KMS-11 (cell line): ENCODE results near the gene SEC22A.

Experiments used
- H2AFZ ChIP-seq: fragments of 200-600 bp; sonication (generic); 2 replicates; pipeline ENCODE4 v1.6.1; 2016; ENCODE audit warnings: antibody characterized with exemption, mixed run types, low read depth
- H3K27ac ChIP-seq: fragments of 200-600 bp; sonication (generic); 2 replicates; pipeline ENCODE4 v1.6.1; 2016; ENCODE audit warnings: mild to moderate bottlenecking, mixed run types
- H3K27me3 ChIP-seq: fragments of 200-600 bp; sonication (generic); 2 replicates; pipeline ENCODE4 v1.6.1; 2017; ENCODE audit warnings: mild to moderate bottlenecking, low read depth, mixed run types, moderate library complexity; ENCODE audit not compliant: insufficient read depth
- H3K36me3 ChIP-seq: fragments of 200-600 bp; sonication (generic); 2 replicates; pipeline ENCODE4 v1.6.1; 2017; ENCODE audit warnings: mild to moderate bottlenecking, mixed run types; ENCODE audit not compliant: insufficient read depth
- H3K4me1 ChIP-seq: fragments of 200-600 bp; sonication (generic); 2 replicates; pipeline ENCODE4 v1.6.1; 2016; ENCODE audit warnings: mild to moderate bottlenecking, low read depth, mixed run types; ENCODE audit not compliant: poor library complexity, severe bottlenecking
- H3K4me2 ChIP-seq: fragments of 200-600 bp; sonication (generic); 2 replicates; pipeline ENCODE4 v1.7.0; 2016; ENCODE audit warnings: mild to moderate bottlenecking, mixed run types
- H3K4me3 ChIP-seq: fragments of 200-600 bp; sonication (generic); IDR thresholded peaks from 2 replicates; pipeline ENCODE4 v1.6.1; 2017; ENCODE audit warnings: low read depth, low read length, mixed read lengths; ENCODE audit not compliant: insufficient read depth
- H3K79me2 ChIP-seq: fragments of 200-600 bp; sonication (generic); 2 replicates; pipeline ENCODE4 v1.6.1; 2016; ENCODE audit warnings: low read depth, mixed run types; ENCODE audit not compliant: insufficient read depth
- H3K9ac ChIP-seq: fragments of 200-600 bp; sonication (generic); 2 replicates; pipeline ENCODE4 v1.6.1; 2016; ENCODE audit warnings: mild to moderate bottlenecking, mixed run types
- H4K20me1 ChIP-seq: fragments of 200-600 bp; sonication (generic); 2 replicates; pipeline ENCODE4 v1.6.1; 2016; ENCODE audit warnings: mild to moderate bottlenecking, mixed run types; ENCODE audit not compliant: insufficient read depth
- TF ChIP-seq, protein P1 (sequence below): fragments of 200-600 bp; sonication (generic); conservative IDR thresholded peaks from 2 replicates; pipeline ENCODE4 v1.6.1; 2017; ENCODE audit warnings: low read depth, mild to moderate bottlenecking, antibody characterized with exemption, low read length, moderate library complexity, mixed read lengths

The SEC22A gene

DNA sequence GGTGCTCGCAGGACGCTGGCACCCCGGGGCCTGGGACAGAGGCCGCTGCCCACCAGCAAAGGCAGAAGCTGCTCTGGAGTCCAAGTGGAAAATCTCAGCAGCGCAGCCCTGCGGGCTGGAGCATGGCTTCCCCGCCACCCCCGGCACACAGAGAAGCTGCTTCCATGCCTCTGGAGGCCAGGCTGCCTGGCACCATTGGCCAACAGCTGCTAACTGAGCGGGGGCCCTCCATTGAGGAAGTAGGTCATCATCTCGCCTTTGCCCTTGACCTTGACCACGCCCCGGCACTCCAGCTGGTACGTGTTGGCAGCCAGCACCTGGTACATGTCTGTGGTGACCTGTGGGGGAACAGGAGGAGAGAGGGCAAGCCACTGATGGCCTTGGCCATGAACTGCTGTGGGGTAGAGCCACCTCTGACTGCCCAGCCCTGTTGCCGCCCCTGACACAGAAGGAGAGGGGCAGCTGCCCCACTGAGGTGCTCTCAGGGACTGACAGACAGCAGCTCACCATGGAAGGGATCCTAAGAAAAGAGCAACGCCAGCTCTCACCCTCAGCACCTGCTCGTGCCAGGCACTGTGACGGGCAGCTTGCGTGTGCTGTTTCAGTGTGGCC, 82.8 kb downstream of the SEC22A start:
- H3K36me3 ChIP-seq, result no peaks in the 10 kb centered on the region
- no peaks in the 10 kb centered on the region for H4K20me1 ChIP-seq
- no peak overlapping the region for H3K4me3 ChIP-seq
- TF ChIP-seq, protein P1, sequence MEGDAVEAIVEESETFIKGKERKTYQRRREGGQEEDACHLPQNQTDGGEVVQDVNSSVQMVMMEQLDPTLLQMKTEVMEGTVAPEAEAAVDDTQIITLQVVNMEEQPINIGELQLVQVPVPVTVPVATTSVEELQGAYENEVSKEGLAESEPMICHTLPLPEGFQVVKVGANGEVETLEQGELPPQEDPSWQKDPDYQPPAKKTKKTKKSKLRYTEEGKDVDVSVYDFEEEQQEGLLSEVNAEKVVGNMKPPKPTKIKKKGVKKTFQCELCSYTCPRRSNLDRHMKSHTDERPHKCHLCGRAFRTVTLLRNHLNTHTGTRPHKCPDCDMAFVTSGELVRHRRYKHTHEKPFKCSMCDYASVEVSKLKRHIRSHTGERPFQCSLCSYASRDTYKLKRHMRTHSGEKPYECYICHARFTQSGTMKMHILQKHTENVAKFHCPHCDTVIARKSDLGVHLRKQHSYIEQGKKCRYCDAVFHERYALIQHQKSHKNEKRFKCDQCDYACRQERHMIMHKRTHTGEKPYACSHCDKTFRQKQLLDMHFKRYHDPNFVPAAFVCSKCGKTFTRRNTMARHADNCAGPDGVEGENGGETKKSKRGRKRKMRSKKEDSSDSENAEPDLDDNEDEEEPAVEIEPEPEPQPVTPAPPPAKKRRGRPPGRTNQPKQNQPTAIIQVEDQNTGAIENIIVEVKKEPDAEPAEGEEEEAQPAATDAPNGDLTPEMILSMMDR, result no peak
- no peaks in the 10 kb centered on the region; the same call in 1 of the 2 replicates for H3K27me3 ChIP-seq
- H2AFZ ChIP-seq, result no peak overlapping the region
- no peak overlapping the region for H3K4me2 ChIP-seq
- H3K9ac ChIP-seq, result no peak overlapping the region
- H3K4me1 ChIP-seq, result no peaks in the 10 kb centered on the region
- H3K79me2 ChIP-seq, result no peaks in the 10 kb centered on the region
- no peak overlapping the region for H3K27ac ChIP-seq

DNA sequence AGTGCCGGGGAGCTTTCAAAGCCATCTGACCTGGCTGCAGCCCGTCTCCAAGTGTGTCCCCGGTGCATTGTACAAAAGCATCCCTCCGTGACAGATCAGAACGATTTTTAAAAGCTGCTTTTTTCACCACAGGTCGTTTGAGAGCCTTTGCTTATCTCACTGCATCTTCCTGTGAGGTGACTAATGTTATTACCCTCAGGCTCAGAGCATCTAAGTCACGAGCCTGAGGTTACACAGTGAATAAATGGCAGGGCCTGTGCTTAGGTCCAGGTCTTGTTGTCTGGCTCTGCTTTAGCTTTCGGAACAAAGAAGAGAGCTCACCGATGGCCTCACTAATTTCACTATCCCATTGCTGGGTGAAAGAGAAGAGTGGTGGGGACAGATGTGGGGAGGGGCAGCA, 83.3 kb downstream of the SEC22A start:
- Histone ChIP-seq H3K9ac (no peak overlapping the region), H3K4me2 (no peak overlapping the region), H3K36me3 (no peaks in the 10 kb centered on the region), H3K27ac (no peak overlapping the region), H3K4me3 (no peak overlapping the region), H3K27me3 (peaks cover 1% of the 10 kb centered on the region; the same call in 1 of the 2 replicates), H2AFZ (no peak overlapping the region), H4K20me1 (no peaks in the 10 kb centered on the region), H3K4me1 (no peaks in the 10 kb centered on the region), H3K79me2 (no peaks in the 10 kb centered on the region)
- TF ChIP-seq, protein P1, result no peak

DNA sequence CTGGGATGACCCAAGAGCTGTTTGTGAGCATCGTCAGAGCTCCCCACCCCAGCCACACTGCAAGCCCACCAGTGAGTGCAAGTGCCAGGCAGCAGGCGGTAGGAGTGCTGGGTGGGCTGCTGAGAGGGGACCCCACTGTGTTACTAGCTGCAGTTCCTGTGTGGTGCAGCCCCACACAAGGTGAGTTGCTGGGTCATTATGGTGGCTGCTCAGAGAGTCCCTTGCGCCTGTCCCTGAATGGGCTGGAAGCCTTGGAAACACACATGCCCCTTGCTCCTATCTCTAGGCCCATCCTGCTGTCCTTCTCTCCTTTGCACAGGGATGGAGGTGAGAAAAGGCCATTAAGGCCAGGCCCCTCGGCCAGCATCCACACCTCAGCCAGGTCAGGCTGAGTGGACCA, 83.7 kb downstream of the SEC22A start:
- Histone ChIP-seq H3K27me3 (peaks cover 5% of the 10 kb centered on the region; the same call in 1 of the 2 replicates), H4K20me1 (no peaks in the 10 kb centered on the region), H3K27ac (no peak overlapping the region), H3K36me3 (no peaks in the 10 kb centered on the region), H3K4me1 (no peaks in the 10 kb centered on the region), H3K4me2 (no peak overlapping the region), H3K79me2 (no peaks in the 10 kb centered on the region), H3K4me3 (no peak overlapping the region), H2AFZ (no peak overlapping the region), H3K9ac (no peak overlapping the region)
- TF ChIP-seq, protein P1, result no peak

DNA sequence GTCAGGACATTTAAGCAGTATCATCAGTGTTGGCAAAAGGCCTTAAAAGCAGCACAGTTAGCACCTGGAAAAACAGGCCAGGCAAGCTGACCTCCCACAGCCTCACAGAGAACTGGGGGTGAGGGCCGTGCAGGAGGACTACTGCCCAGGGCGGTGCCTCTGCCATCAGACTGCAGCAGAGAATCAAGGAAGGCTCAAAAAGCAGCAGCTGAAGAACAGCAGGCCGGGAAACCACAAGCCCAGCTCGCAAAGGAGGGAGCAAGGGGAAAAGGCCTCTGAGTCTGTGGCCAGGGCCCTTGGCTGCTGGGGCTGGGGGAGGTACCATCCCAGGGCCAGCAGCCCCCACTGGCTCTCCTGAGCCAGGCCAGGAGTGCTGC, 84.2 kb downstream of the SEC22A start:
- H3K4me1 ChIP-seq, result no peaks in the 10 kb centered on the region
- peaks cover 10% of the 10 kb centered on the region; the same call in 1 of the 2 replicates for H3K27me3 ChIP-seq
- no peaks in the 10 kb centered on the region for H3K79me2 ChIP-seq
- H3K4me2 ChIP-seq, result no peak overlapping the region
- H3K36me3 ChIP-seq, result no peaks in the 10 kb centered on the region
- no peak overlapping the region for H3K9ac ChIP-seq
- TF ChIP-seq, protein P1, result no peak
- H3K4me3 ChIP-seq, result no peak overlapping the region
- no peaks in the 10 kb centered on the region for H4K20me1 ChIP-seq
- H3K27ac ChIP-seq, result no peak overlapping the region
- H2AFZ ChIP-seq, result no peak overlapping the region
